PFSK-1 (cell line): ENCODE measurements around the gene CRIP1.

ENCODE experiments used
- FOXP2 ChIP-seq: optimal IDR thresholded peaks from 2 replicates; pipeline ENCODE3; 2011; ENCODE audit warnings: borderline replicate concordance, control low read depth, inconsistent platforms; ENCODE audit not compliant: insufficient read depth; ENCODE audit errors: extremely low read length, extremely low read depth
- POLR2AphosphoS5 ChIP-seq: IDR thresholded peaks from 2 replicates; pipeline ENCODE4 v1.6.1; 2012; ENCODE audit warnings: low read depth, mild to moderate bottlenecking, control low read depth, low read length, moderate library complexity
- REST ChIP-seq, 2 experiments: IDR thresholded peaks; 2 replicates each; pipeline versions ENCODE4 v1.6.1 to v1.8.0; 2011 to 2012; ENCODE audit warnings: low read depth in 2 of 2, low read length in 2 of 2, control low read depth in 1 of 2, inconsistent platforms in 1 of 2, mild to moderate bottlenecking in 1 of 2, moderate library complexity in 1 of 2; ENCODE audit not compliant: insufficient read depth in 1 of 2
- SIN3A ChIP-seq: IDR thresholded peaks from 2 replicates; pipeline ENCODE4 v1.6.1; 2012; ENCODE audit warnings: mild to moderate bottlenecking, low read length, moderate library complexity, borderline replicate concordance; ENCODE audit not compliant: insufficient read depth
- TAF1 ChIP-seq: IDR thresholded peaks from 2 replicates; pipeline ENCODE4 v1.6.1; 2012; ENCODE audit warnings: low read length, control low read depth, borderline replicate concordance; ENCODE audit not compliant: insufficient read depth

The CRIP1 gene

DNA sequence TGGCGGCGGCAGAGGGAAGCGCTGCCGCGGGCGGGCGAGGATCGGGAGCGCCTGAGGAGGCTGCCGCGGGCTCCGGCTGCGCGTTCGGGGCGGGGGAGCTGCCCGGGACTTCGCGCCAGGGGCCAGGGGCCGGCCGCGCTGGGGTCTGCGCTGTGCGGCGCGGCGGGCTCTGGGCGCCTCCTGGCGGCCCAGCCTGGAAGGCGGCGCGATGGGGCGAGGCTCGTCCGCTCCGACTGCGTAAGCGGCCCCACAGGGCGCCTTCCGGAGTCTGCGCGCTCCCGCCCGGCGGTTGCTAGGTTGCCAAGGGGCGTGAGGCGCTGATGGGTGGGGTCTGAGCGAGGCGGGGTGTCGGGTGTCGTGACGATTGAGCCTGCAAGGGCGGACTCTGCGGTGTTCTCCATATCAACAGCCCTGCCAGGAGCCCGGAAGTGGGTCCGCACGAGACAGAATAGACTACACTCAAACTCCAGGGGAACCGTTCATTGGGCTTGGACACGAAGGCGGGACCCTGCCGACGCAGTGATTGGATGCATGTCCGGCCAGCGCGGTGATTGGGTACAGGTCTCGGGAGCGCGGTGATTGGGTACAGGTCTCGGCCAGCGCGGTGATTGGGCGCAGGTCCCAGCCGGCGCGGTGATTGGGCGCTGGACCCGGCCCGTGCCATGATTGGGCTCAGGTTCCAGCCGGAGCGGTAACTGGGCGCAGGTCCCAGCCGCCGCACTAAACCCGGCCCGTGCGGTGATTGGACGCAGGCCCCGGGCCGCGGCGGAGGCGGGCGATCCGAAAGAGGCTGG, 4.1 kb downstream of the CRIP1 start, which contains the start of gene TEDC1:
TEDC1 (plus strand) TSS at position 675 of the 794 bp plus-strand sequence. CDS start 130 bp downstream, outside the sequence.
- TF ChIP-seq POLR2AphosphoS5 (peak; percentile 78), TAF1 (peak; percentile 29; the same call in 1 of the 2 replicates), FOXP2 (no peak)

- TF ChIP-seq TAF1 (no peak), FOXP2 (no peak), SIN3A (no peak), POLR2AphosphoS5 (0 out of 2 replicates have a peak, but pooled peaks have one; percentile 40), REST (IDR thresholded peaks at IDR 0.05; ENCODE audit: insufficient read depth in 1 of 2, low read depth in 2 of 2, low read length in 2 of 2) (no peak)
These were observed 4.8 kb downstream of the CRIP1 start for GRCh38 chr14:105491366-105491973.

DNA sequence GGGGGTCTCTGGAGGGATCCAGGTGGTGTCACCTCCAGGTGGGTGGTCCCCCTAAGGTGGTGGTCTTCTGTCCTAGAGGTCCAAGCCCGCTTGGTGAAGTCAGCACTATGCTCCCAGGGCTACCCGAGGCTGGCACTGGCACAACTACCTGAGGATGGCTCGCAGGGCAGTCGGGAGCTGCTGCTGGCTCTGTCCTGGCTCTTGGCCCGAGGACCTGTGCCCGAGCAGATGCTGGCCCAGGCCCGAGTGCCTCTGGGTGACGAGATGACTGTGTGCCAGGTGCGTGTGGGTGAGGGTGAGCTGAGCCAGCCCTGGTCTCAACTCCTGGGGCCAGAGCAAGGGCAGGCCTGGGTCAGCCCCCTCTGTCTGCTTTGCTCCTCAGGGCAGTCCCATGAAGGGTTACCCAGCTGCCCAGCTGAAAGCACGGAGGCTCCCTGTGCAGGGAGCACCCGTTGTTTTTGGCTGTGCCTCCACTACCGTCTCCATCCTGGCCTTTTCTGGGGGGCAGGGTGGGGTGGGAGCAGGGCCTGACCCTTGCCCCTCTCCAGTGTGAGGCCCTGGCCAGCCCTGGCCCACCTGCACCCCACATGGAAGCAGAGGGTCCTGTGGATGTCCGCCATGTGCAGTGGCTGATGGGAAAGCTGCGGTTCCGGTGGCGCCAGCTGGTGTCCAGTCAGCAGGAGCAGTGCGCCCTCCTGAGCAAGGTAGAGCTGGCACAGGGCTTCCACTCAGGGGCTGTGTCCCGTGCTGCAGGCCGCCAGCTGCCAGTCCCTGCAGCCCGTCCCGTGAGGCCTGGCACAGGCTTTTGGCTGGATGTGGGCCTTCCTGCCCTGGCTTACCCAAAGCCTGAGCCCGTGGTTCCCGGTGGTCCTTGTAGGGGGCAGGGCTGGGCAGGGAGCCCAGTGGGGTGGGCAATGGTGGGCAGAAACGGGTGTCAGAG, 5.6 kb downstream of the CRIP1 start:
- TF ChIP-seq POLR2AphosphoS5 (no peak), TAF1 (no peak)

DNA sequence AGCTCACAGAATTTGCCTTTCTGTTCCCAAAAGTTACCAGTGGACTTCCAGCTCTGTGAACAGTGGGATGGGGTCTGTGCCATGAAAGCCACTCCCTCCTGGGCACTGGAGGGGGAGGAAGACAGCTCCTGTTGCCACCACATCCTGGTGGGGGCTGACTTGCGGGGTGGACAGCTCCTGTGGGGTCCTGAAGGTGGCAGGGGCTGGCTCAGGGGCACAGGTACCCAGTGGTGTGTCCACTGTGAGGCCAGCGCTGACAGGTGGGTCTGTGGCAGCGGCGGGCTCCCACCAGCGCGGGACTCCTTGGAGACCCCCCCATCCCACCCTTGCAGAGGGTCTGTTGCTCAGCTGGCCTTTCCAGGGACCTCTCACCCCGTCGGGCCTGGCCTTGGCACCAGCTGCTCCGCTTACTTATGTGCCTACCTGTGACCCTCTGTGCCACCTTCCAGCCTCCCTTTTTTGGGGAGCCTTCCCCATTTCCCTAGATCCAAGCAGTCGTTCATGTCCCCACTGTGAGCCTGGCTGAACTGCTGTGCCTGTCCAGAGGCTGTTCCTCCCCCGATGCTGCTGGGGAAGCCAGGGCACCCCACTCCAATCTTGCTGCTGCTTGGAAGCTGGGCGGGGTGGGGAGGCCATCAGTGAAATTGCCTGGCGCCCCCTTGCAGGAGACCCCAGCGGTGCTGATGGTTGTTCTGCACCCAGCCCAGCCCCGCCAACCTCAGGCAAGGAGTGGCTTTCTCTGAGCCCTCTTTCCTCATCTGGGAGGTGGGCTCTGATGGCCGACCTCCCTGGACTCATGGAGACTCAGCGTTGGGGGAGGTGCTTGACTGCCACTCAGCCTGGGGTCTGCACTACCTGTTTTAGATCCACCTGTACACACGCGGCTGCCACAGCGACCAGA, 6.5 kb downstream of the CRIP1 start:
- TF ChIP-seq TAF1 (no peak), POLR2AphosphoS5 (no peak), FOXP2 (no peak), SIN3A (no peak), REST (IDR thresholded peaks at IDR 0.05; ENCODE audit: insufficient read depth in 1 of 2, low read depth in 2 of 2, low read length in 2 of 2) (no peak)

DNA sequence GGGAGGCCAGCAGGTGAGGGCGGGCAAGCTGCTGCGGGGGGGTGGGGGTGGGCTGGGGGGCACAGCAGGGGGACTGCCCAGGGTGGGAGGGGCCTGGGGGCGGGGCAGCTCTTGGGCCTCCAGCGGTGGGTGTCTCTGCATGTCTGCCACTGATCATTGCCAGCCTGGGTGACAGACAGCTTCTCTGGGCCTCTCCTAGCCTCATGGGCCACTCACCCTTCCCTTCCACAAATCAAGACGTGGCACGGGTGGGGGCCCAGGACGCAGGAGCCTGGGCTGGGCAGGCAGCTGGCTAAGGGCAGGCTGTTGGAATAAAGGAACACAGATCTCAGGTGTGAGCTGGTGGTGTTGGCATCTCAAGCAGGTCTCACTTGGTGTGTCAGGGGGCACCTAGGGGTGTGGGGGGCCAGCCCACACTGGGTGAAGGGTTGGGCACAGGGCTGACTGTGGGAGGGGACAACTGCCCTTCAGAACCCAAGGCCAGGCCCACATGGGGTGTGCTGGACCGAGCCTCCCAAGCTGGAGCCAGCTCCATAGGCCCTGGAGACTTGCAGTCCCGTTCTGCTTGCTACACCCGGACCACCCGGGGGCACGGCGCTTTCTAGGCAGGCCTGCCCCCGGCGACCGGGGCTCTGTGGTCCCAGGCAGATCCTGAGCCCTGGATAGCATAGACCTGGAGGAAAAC, 7.4 kb downstream of the CRIP1 start:
- no peak for TF ChIP-seq TAF1
- no peak for TF ChIP-seq POLR2AphosphoS5
- TF ChIP-seq SIN3A, result no peak
- TF ChIP-seq REST (IDR thresholded peaks at IDR 0.05; ENCODE audit: insufficient read depth in 1 of 2, low read depth in 2 of 2, low read length in 2 of 2), result no peak
- TF ChIP-seq FOXP2, result no peak
